H1 (cell line): ENCODE results near the gene ITGB8. TPM values are rescaled to one million over a fixed set of nuclear protein-coding genes. Genes with fewer than 3 reads are reported as not detected.

Experiments used
- CHD2 ChIP-seq: IDR thresholded peaks from 2 replicates; pipeline ENCODE4 v1.6.1; 2012; ENCODE audit warnings: low read length, improper control_type of control experiment
- NRF1 ChIP-seq: IDR thresholded peaks from 2 replicates; pipeline ENCODE4 v1.6.1; 2011; ENCODE audit warnings: mild to moderate bottlenecking, low read depth, low read length, improper control_type of control experiment
- SIRT6 ChIP-seq: IDR thresholded peaks from one replicate; pipeline ENCODE4 v1.7.1; 2012; ENCODE audit warnings: low read length, inconsistent platforms
- polyA plus RNA-seq, 7 experiments: library from polyadenylated mRNA; depleted of rRNA in 3 of 7; stranded (reverse) in 5 of 7; unstranded in 2 of 7; fragments of >200 nt in 5 of 7; fragments of 200-250 nt in 2 of 7; gene quantifications; 1 replicate in 5 of 7; 2 replicates in 1 of 7; 4 replicates in 1 of 7; pipeline versions ENCODE4 v1.2.1 to v1.2.3, GENCODE V29; 2011 to 2013; ENCODE audit warnings: missing spikeins in 2 of 7, mixed read lengths in 2 of 7
- total RNA-seq: library from RNA; stranded (reverse); fragmentation: NEBNext Ultra II Directional; extraction: Animal tissue kit (Norgen Biotek cat#: 25700); gene quantifications from 2 replicates; pipeline ENCODE4 v1.2.1, GENCODE V29; 2021
- TF ChIP-seq, protein P1 (sequence below): fragments of 300-600 bp; sonication (generic); IDR thresholded peaks from 2 replicates; pipeline ENCODE4 v1.7.1; 2012; ENCODE audit warnings: low read length, moderate library complexity, mild to moderate bottlenecking, inconsistent platforms; ENCODE audit not compliant: insufficient replicate concordance

Gene ITGB8
- total and polyA plus RNA-seq, 2 of the 8 experiments (the other 6 are each of a cell fraction or from before 2014, with no cell fraction given) = 1.2 to 3.6 TPM

DNA sequence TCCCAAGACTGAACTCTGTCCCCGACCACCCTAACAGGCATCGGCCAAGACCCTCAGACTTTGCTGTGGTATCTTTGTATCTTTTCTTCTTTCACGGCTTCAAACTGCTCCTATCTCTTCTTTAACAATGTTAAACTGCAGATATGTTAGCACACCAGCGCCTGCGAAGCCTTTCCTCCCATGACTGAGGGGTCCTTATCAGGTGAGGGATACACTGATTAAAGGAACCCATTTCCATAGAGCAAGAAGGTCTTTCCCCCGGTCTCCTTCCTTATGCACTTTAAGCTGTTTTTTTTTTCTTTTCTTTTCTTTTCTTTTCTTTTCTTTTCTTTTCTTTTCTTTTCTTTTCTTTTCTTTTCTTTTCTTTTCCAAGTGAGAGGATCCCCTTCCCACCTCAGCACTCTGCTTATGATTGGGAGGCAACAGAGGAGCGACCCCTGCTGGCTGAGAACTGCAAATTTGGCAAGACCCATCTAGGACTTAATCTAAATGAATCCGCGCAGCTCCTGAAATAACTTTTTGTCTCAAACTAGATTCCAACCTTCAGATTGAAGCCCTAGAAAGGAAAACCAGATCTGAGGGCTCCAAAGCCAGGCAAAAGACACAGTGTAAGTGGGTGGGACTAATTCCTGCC is 109.9 kb downstream of the ITGB8 start (continued):
- TF ChIP-seq NRF1 = no peak
- TF ChIP-seq CHD2 = no peak
- TF ChIP-seq, protein P1, sequence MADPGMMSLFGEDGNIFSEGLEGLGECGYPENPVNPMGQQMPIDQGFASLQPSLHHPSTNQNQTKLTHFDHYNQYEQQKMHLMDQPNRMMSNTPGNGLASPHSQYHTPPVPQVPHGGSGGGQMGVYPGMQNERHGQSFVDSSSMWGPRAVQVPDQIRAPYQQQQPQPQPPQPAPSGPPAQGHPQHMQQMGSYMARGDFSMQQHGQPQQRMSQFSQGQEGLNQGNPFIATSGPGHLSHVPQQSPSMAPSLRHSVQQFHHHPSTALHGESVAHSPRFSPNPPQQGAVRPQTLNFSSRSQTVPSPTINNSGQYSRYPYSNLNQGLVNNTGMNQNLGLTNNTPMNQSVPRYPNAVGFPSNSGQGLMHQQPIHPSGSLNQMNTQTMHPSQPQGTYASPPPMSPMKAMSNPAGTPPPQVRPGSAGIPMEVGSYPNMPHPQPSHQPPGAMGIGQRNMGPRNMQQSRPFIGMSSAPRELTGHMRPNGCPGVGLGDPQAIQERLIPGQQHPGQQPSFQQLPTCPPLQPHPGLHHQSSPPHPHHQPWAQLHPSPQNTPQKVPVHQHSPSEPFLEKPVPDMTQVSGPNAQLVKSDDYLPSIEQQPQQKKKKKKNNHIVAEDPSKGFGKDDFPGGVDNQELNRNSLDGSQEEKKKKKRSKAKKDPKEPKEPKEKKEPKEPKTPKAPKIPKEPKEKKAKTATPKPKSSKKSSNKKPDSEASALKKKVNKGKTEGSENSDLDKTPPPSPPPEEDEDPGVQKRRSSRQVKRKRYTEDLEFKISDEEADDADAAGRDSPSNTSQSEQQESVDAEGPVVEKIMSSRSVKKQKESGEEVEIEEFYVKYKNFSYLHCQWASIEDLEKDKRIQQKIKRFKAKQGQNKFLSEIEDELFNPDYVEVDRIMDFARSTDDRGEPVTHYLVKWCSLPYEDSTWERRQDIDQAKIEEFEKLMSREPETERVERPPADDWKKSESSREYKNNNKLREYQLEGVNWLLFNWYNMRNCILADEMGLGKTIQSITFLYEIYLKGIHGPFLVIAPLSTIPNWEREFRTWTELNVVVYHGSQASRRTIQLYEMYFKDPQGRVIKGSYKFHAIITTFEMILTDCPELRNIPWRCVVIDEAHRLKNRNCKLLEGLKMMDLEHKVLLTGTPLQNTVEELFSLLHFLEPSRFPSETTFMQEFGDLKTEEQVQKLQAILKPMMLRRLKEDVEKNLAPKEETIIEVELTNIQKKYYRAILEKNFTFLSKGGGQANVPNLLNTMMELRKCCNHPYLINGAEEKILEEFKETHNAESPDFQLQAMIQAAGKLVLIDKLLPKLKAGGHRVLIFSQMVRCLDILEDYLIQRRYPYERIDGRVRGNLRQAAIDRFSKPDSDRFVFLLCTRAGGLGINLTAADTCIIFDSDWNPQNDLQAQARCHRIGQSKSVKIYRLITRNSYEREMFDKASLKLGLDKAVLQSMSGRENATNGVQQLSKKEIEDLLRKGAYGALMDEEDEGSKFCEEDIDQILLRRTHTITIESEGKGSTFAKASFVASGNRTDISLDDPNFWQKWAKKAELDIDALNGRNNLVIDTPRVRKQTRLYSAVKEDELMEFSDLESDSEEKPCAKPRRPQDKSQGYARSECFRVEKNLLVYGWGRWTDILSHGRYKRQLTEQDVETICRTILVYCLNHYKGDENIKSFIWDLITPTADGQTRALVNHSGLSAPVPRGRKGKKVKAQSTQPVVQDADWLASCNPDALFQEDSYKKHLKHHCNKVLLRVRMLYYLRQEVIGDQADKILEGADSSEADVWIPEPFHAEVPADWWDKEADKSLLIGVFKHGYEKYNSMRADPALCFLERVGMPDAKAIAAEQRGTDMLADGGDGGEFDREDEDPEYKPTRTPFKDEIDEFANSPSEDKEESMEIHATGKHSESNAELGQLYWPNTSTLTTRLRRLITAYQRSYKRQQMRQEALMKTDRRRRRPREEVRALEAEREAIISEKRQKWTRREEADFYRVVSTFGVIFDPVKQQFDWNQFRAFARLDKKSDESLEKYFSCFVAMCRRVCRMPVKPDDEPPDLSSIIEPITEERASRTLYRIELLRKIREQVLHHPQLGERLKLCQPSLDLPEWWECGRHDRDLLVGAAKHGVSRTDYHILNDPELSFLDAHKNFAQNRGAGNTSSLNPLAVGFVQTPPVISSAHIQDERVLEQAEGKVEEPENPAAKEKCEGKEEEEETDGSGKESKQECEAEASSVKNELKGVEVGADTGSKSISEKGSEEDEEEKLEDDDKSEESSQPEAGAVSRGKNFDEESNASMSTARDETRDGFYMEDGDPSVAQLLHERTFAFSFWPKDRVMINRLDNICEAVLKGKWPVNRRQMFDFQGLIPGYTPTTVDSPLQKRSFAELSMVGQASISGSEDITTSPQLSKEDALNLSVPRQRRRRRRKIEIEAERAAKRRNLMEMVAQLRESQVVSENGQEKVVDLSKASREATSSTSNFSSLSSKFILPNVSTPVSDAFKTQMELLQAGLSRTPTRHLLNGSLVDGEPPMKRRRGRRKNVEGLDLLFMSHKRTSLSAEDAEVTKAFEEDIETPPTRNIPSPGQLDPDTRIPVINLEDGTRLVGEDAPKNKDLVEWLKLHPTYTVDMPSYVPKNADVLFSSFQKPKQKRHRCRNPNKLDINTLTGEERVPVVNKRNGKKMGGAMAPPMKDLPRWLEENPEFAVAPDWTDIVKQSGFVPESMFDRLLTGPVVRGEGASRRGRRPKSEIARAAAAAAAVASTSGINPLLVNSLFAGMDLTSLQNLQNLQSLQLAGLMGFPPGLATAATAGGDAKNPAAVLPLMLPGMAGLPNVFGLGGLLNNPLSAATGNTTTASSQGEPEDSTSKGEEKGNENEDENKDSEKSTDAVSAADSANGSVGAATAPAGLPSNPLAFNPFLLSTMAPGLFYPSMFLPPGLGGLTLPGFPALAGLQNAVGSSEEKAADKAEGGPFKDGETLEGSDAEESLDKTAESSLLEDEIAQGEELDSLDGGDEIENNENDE = no peak
- no peak for TF ChIP-seq SIRT6
